ENCODE data around the gene MAST2.

The MAST2 gene

GRCh38 chr1:45974541-45975269, 171.3 kb downstream of the MAST2 start:
- no peaks in the 10 kb centered on the region for H3K27me3 ChIP-seq (ENCODE audit: control insufficient read depth, insufficient read depth, low read length)
- no peak overlapping the region for H3K4me2 ChIP-seq (ENCODE audit: low read length)
- H3K9me3 ChIP-seq (replicated peaks; ENCODE audit: low read length) = no peaks in the 10 kb centered on the region
- peaks cover 8% of the 10 kb centered on the region for H3K4me1 ChIP-seq (ENCODE audit: control insufficient read depth, insufficient read depth, low read length)
- no peak overlapping the region for H3K4me3 ChIP-seq (ENCODE audit: low read length)
- H3K36me3 ChIP-seq (ENCODE audit: insufficient read depth, low read length) = peaks cover 3% of the 10 kb centered on the region
- no peak overlapping the region for H3K9ac ChIP-seq (ENCODE audit: low read depth, low read length)

DNA sequence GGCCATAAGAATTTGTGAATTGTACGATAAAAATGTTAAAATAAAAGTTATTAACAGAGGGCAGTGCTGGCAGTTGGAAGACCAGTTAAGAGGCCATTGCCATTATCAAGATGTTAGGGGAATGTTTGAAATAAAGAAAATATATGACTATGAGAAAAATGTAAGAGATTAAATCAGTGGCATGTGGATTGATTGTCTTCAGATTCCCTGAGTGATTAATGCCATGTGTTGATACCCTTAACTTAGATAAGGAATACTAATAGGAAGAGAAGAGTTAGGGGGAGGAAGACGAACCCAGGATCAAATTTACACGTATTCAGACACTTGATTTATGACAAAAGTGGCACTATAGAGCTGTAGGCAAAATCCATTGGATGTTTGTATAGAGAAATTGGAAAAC, 173.2 kb downstream of the MAST2 start:
- Histone ChIP-seq H3K36me3 (ENCODE audit: insufficient read depth, low read length) (peaks cover 3% of the 10 kb centered on the region), H3K4me2 (ENCODE audit: low read length) (no peak overlapping the region), H3K27me3 (ENCODE audit: control insufficient read depth, insufficient read depth, low read length) (no peaks in the 10 kb centered on the region), H3K4me3 (ENCODE audit: low read length) (no peak overlapping the region), H3K4me1 (ENCODE audit: control insufficient read depth, insufficient read depth, low read length) (peaks cover 8% of the 10 kb centered on the region), H3K9ac (ENCODE audit: low read depth, low read length) (no peak overlapping the region), H3K9me3 (replicated peaks; ENCODE audit: low read length) (no peaks in the 10 kb centered on the region)

- H3K9ac ChIP-seq (ENCODE audit: low read depth, low read length) = no peak overlapping the region
- no peak overlapping the region for H3K4me3 ChIP-seq (ENCODE audit: low read length)
- H3K36me3 ChIP-seq (ENCODE audit: insufficient read depth, low read length) = peaks cover 3% of the 10 kb centered on the region
- no peaks in the 10 kb centered on the region for H3K27me3 ChIP-seq (ENCODE audit: control insufficient read depth, insufficient read depth, low read length)
- H3K4me2 ChIP-seq (ENCODE audit: low read length) = no peak overlapping the region
- peaks cover 8% of the 10 kb centered on the region for H3K4me1 ChIP-seq (ENCODE audit: control insufficient read depth, insufficient read depth, low read length)
- H3K9me3 ChIP-seq (replicated peaks; ENCODE audit: low read length) = no peaks in the 10 kb centered on the region
Observed at GRCh38 chr1:45979074-45979777, 175.8 kb downstream of the MAST2 start.

- peaks cover 8% of the 10 kb centered on the region for H3K4me1 ChIP-seq (ENCODE audit: control insufficient read depth, insufficient read depth, low read length)
- no peak overlapping the region for H3K9ac ChIP-seq (ENCODE audit: low read depth, low read length)
- no peaks in the 10 kb centered on the region for H3K27me3 ChIP-seq (ENCODE audit: control insufficient read depth, insufficient read depth, low read length)
- no peak overlapping the region for H3K4me2 ChIP-seq (ENCODE audit: low read length)
- peaks cover 3% of the 10 kb centered on the region for H3K36me3 ChIP-seq (ENCODE audit: insufficient read depth, low read length)
- no peak overlapping the region for H3K4me3 ChIP-seq (ENCODE audit: low read length)
- no peaks in the 10 kb centered on the region for H3K9me3 ChIP-seq (replicated peaks; ENCODE audit: low read length)
Observed at GRCh38 chr1:45979778-45980176, 176.4 kb downstream of the MAST2 start.

DNA sequence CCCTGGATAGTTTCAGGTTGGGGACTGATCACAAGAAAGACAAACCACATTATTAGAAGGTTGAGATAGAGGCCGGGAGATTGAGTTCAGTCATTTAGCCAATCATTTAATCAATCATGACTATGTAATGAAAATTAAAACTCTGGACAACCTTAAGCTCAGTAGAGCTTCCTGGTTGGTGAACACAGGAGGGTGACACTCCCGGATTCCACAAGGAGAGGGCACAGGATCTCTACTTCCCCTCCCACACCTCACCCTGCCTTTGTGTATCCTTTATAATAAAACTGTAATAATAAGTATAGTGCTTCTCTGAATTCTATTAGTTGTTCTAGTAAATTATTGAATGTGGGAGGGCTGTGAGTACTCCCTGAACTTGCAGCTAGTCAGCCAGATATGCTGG, 178.9 kb downstream of the MAST2 start:
- H3K27me3 ChIP-seq (ENCODE audit: control insufficient read depth, insufficient read depth, low read length) = no peaks in the 10 kb centered on the region
- no peak overlapping the region for H3K4me2 ChIP-seq (ENCODE audit: low read length)
- H3K36me3 ChIP-seq (ENCODE audit: insufficient read depth, low read length) = peaks cover 2% of the 10 kb centered on the region
- H3K9me3 ChIP-seq (replicated peaks; ENCODE audit: low read length) = no peaks in the 10 kb centered on the region
- peaks cover 8% of the 10 kb centered on the region for H3K4me1 ChIP-seq (ENCODE audit: control insufficient read depth, insufficient read depth, low read length)
- no peak overlapping the region for H3K4me3 ChIP-seq (ENCODE audit: low read length)
- H3K9ac ChIP-seq (ENCODE audit: low read depth, low read length) = no peak overlapping the region

GRCh38 chr1:45983967-45984366, 180.6 kb downstream of the MAST2 start:
- peaks cover 4% of the 10 kb centered on the region for H3K4me1 ChIP-seq (ENCODE audit: control insufficient read depth, insufficient read depth, low read length)
- H3K9ac ChIP-seq (ENCODE audit: low read depth, low read length) = no peak overlapping the region
- H3K36me3 ChIP-seq (ENCODE audit: insufficient read depth, low read length) = peaks cover 2% of the 10 kb centered on the region
- no peak overlapping the region for H3K4me3 ChIP-seq (ENCODE audit: low read length)
- H3K9me3 ChIP-seq (replicated peaks; ENCODE audit: low read length) = no peaks in the 10 kb centered on the region
- no peak overlapping the region for H3K4me2 ChIP-seq (ENCODE audit: low read length)
- H3K27me3 ChIP-seq (ENCODE audit: control insufficient read depth, insufficient read depth, low read length) = no peaks in the 10 kb centered on the region

GRCh38 chr1:45987204-45987603, 183.8 kb downstream of the MAST2 start:
- no peak overlapping the region for H3K4me2 ChIP-seq (ENCODE audit: low read length)
- peaks cover 2% of the 10 kb centered on the region for H3K4me1 ChIP-seq (ENCODE audit: control insufficient read depth, insufficient read depth, low read length)
- H3K9me3 ChIP-seq (replicated peaks; ENCODE audit: low read length) = no peaks in the 10 kb centered on the region
- no peak overlapping the region for H3K9ac ChIP-seq (ENCODE audit: low read depth, low read length)
- peaks cover 2% of the 10 kb centered on the region for H3K36me3 ChIP-seq (ENCODE audit: insufficient read depth, low read length)
- no peaks in the 10 kb centered on the region for H3K27me3 ChIP-seq (ENCODE audit: control insufficient read depth, insufficient read depth, low read length)
- H3K4me3 ChIP-seq (ENCODE audit: low read length) = no peak overlapping the region

DNA sequence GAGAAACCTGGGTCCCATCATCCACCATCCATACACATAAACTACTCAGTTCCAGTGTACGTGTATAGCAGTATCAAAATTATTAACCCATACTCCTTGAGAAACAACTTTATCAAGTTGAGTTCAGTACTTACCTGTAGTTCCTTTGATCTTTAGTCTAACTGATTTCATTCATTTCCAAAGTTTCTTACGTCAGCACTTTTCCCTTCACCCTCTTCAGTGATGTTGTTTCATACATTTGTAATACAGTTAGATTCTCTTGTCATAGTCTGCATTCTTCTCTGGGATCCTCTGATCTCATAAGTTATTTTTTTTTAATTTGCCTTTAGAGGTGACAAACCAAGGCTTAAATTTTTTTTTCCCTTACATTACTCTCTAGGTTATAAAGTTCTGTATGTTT, 185.8 kb downstream of the MAST2 start:
- Histone ChIP-seq H3K4me1 (ENCODE audit: control insufficient read depth, insufficient read depth, low read length) (peaks cover 2% of the 10 kb centered on the region), H3K4me2 (ENCODE audit: low read length) (no peak overlapping the region), H3K9ac (ENCODE audit: low read depth, low read length) (no peak overlapping the region), H3K4me3 (ENCODE audit: low read length) (no peak overlapping the region), H3K27me3 (ENCODE audit: control insufficient read depth, insufficient read depth, low read length) (no peaks in the 10 kb centered on the region), H3K9me3 (replicated peaks; ENCODE audit: low read length) (no peaks in the 10 kb centered on the region), H3K36me3 (ENCODE audit: insufficient read depth, low read length) (peaks cover 2% of the 10 kb centered on the region)

GRCh38 chr1:45994423-45994822, 191.0 kb downstream of the MAST2 start:
- Histone ChIP-seq H3K9me3 (replicated peaks; ENCODE audit: low read length) (no peaks in the 10 kb centered on the region), H3K4me3 (ENCODE audit: low read length) (no peak overlapping the region), H3K4me2 (ENCODE audit: low read length) (no peak overlapping the region), H3K9ac (ENCODE audit: low read depth, low read length) (no peak overlapping the region), H3K4me1 (ENCODE audit: control insufficient read depth, insufficient read depth, low read length) (no peaks in the 10 kb centered on the region), H3K27me3 (ENCODE audit: control insufficient read depth, insufficient read depth, low read length) (no peaks in the 10 kb centered on the region), H3K36me3 (ENCODE audit: insufficient read depth, low read length) (no peaks in the 10 kb centered on the region)

DNA sequence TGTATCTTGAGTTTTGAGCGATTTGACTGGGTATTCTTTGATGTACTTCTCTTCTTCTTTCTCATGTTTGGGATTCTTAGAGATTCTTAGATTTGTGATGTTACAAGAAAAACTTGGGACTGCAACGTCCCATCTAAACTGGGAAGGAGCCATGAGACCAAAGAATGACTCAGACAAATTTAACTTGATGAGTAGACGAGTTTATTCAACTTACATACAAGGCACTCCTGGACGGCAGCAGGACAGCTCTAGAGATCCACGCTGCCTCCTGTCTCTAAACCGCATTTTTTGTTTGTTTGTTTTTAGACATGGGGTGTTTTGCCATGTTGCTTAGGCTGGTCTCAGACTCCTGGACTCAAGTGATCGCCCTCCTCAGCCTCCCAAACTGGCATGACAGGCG, 191.9 kb downstream of the MAST2 start:
- Histone ChIP-seq H3K9me3 (replicated peaks; ENCODE audit: low read length) (no peaks in the 10 kb centered on the region), H3K9ac (ENCODE audit: low read depth, low read length) (no peak overlapping the region), H3K36me3 (ENCODE audit: insufficient read depth, low read length) (no peaks in the 10 kb centered on the region), H3K27me3 (ENCODE audit: control insufficient read depth, insufficient read depth, low read length) (no peaks in the 10 kb centered on the region), H3K4me2 (ENCODE audit: low read length) (no peak overlapping the region), H3K4me1 (ENCODE audit: control insufficient read depth, insufficient read depth, low read length) (no peaks in the 10 kb centered on the region), H3K4me3 (ENCODE audit: low read length) (no peak overlapping the region)

GRCh38 chr1:45998020-45998617, 194.7 kb downstream of the MAST2 start:
- no peaks in the 10 kb centered on the region for H3K9me3 ChIP-seq (replicated peaks; ENCODE audit: low read length)
- no peak overlapping the region for H3K9ac ChIP-seq (ENCODE audit: low read depth, low read length)
- H3K4me1 ChIP-seq (ENCODE audit: control insufficient read depth, insufficient read depth, low read length) = no peaks in the 10 kb centered on the region
- H3K36me3 ChIP-seq (ENCODE audit: insufficient read depth, low read length) = no peaks in the 10 kb centered on the region
- no peaks in the 10 kb centered on the region for H3K27me3 ChIP-seq (ENCODE audit: control insufficient read depth, insufficient read depth, low read length)
- no peak overlapping the region for H3K4me2 ChIP-seq (ENCODE audit: low read length)
- no peak overlapping the region for H3K4me3 ChIP-seq (ENCODE audit: low read length)
